Gastrocnemius medialis (tissue), 4 donors: ENCODE results near the gene CBY1.

Source experiments
- POLR2A ChIP-seq, 2 donors: fragments of 450-650 bp; IDR thresholded peaks; one replicate each; pipeline ENCODE4 v1.6.1; 2017; ENCODE audit warnings: antibody characterized with exemption in 2 of 2, mild to moderate bottlenecking in 2 of 2, moderate library complexity in 2 of 2
- TF ChIP-seq, protein P1 (sequence below), 5 experiments: fragments of 450-650 bp in 3 of 5; fragments of 200-600 bp in 2 of 5; sonication (generic) in 2 of 5; IDR thresholded peaks in 4 of 5; conservative IDR thresholded peaks in 1 of 5; 1 replicate in 4 of 5; 2 replicates in 1 of 5; pipeline ENCODE4 v1.5.1; 2016 to 2019; ENCODE audit warnings: antibody characterized with exemption in 5 of 5, mild to moderate bottlenecking in 3 of 5, moderate library complexity in 3 of 5

DNA sequence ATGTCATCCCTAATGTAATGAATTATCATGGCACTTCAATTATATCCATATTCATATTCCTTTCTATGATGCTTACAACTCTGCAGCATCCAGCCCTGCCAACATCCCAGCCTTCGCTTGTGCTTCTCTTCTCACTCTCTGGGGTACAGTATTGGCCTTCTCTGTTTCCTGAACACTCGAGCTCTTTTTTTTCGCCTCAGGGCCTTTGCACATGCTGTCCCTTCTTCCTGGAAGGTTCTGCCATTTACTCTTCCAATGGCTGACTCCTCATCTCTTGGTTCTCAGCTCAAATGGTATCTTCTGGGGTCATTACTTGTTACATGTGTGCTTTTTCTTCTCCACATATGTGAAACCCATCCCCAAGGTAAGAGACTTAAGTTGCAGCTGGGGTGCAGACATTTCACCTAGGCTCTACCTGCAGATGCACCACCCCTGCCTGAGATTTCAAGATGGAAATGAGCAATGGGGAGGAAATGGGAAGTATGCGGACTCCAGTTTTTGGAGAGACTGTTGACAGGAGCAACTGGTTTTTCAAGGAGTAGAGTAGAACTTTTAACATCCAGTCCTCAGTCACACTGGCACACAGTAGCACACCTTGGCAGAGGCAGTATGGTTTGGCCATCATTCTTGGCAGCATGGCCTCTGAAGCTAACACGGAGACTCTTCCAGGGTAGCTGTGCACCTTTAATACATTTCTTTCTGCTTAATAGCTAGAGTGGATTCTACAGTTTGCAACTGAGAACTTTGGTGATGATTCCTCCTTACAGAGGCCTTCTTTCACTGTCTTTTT, 44.0 kb upstream of the CBY1 start:
- TF ChIP-seq, protein P1, sequence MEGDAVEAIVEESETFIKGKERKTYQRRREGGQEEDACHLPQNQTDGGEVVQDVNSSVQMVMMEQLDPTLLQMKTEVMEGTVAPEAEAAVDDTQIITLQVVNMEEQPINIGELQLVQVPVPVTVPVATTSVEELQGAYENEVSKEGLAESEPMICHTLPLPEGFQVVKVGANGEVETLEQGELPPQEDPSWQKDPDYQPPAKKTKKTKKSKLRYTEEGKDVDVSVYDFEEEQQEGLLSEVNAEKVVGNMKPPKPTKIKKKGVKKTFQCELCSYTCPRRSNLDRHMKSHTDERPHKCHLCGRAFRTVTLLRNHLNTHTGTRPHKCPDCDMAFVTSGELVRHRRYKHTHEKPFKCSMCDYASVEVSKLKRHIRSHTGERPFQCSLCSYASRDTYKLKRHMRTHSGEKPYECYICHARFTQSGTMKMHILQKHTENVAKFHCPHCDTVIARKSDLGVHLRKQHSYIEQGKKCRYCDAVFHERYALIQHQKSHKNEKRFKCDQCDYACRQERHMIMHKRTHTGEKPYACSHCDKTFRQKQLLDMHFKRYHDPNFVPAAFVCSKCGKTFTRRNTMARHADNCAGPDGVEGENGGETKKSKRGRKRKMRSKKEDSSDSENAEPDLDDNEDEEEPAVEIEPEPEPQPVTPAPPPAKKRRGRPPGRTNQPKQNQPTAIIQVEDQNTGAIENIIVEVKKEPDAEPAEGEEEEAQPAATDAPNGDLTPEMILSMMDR (IDR thresholded peaks at IDR 0.05 in 4 of 5, conservative IDR thresholded peaks at IDR 0.05 in 1 of 5): no peak
- no peak for TF ChIP-seq POLR2A (IDR thresholded peaks at IDR 0.05)
